ENCODE results near the gene KIAA0753.
A peak's percentile ranks its signal among the peaks of the same experiment; 100 is the strongest.

KIAA0753 gene

DNA sequence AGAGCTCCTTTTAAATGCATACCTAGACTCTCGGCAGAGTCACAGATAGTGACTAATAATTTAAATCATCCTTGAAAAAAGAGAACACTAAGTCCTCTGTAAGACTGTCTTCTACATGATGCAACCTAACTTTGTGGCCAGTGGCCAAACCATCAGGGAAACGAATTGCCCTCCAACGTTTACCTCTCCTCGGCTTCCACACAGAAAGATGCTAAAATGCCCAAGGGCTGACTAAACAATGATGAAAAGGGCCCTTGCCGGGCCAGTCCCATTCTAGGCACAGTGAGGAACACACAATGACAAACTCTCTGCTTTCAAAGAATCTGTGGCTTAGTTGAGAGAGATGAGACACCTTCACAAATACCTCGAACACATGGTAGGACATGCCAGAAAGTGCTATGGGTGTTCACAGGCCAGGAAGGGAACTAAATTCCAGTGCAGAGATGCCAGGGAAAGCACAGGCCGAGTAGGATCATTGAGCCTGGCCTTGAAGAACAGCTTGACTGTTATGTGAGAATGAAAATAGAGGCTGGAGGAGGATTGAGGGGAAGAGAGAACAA, 48.8 kb downstream of the KIAA0753 start:
- H3K4me3 ChIP-seq (replicated peaks in 1 of 2; ENCODE audit: low read depth in 2 of 2, low read length in 2 of 2), result no peak overlapping the region
- DNase-seq (ENCODE audit: low read depth in 2 of 2), result peak; percentile 71 to 95

DNA sequence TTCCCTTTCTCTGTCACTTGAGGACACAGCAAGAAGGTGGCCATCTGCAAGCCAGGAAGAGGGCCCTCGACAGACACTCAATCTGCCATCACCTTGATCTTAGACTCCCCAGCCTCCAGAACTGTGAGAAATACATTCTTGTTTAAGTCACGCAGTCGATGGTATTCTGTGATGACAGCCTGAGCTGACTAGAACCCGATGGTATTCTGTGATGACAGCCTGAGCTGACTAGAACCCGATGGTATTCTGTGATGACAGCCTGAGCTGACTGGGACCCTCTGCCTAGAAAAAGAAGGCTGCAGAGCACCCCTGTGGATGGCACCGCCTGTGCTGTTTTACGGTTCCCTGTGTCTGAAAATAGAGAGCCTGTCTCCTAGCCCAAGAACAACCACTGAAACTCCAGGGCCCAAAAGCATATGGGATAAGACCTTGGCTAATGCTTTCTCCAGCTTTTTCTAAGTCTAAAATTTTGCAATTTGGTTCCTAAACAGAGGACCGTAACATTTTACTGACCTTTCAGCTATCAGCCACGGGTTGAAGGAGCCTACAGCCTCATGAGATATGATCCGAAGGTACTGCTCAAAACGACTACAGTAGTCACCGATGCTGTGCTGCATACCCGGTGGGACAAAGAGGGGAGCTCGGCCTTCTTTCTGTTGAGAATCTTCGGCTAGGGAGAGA, 51.1 kb downstream of the KIAA0753 start:
- DNase-seq (ENCODE audit: low read depth in 2 of 2), result peak; percentile 57 to 62
- TF ChIP-seq, protein P1, sequence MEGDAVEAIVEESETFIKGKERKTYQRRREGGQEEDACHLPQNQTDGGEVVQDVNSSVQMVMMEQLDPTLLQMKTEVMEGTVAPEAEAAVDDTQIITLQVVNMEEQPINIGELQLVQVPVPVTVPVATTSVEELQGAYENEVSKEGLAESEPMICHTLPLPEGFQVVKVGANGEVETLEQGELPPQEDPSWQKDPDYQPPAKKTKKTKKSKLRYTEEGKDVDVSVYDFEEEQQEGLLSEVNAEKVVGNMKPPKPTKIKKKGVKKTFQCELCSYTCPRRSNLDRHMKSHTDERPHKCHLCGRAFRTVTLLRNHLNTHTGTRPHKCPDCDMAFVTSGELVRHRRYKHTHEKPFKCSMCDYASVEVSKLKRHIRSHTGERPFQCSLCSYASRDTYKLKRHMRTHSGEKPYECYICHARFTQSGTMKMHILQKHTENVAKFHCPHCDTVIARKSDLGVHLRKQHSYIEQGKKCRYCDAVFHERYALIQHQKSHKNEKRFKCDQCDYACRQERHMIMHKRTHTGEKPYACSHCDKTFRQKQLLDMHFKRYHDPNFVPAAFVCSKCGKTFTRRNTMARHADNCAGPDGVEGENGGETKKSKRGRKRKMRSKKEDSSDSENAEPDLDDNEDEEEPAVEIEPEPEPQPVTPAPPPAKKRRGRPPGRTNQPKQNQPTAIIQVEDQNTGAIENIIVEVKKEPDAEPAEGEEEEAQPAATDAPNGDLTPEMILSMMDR (IDR thresholded peaks at IDR 0.05; ENCODE audit: low read depth, low read length), result no peak
- no peak overlapping the region for H3K4me3 ChIP-seq (replicated peaks in 1 of 2; ENCODE audit: low read depth in 2 of 2, low read length in 2 of 2)

More for the DNA sequence above, 48.8 kb downstream of the KIAA0753 start:
- TF ChIP-seq, protein P1 (IDR thresholded peaks at IDR 0.05; ENCODE audit: low read depth, low read length), result no peak

DNA sequence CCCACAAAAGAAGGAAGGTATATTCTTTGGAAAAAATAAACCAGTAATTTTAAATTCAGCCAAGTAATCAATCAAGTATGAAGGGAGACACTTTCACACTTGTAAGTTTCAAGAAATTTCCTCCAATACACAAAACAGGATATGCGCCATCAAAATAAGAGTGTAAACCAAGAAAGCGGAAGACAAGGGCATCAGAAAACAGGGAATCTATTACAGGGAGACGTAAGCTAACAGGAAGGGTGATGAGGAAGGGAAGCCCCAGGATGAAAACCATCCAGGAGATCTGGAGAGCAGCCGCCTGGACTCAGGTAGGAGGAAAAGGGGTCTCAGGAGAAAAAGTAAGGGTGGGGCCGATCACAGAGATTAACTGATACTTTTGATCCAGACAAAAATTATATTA, 52.3 kb downstream of the KIAA0753 start:
- H3K4me3 ChIP-seq (replicated peaks in 1 of 2; ENCODE audit: low read depth in 2 of 2, low read length in 2 of 2), result no peak overlapping the region
- no peak for DNase-seq (ENCODE audit: low read depth in 2 of 2)
- TF ChIP-seq, protein P1 (IDR thresholded peaks at IDR 0.05; ENCODE audit: low read depth, low read length), result no peak

DNA sequence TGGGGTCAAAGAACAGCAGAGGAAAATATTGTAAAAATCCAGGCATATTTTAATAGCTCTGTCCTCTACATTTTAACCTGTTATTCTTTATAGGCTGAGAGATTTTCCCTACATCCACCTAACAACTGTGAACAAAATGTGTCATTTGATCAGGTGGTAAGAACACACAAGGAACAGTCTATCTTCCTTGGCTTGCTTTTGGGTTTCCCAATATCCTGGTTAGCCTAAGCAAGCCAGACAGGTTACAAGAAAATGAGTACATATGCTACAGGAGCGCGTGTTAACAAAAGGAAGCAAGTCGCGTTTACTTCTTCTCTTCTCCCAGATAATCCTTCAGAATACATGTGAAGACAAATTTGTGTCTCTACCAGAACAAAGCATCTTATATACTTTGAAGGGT, 53.2 kb downstream of the KIAA0753 start:
- no peak overlapping the region for H3K4me3 ChIP-seq (replicated peaks in 1 of 2; ENCODE audit: low read depth in 2 of 2, low read length in 2 of 2)
- TF ChIP-seq, protein P1 (IDR thresholded peaks at IDR 0.05; ENCODE audit: low read depth, low read length), result no peak

DNA sequence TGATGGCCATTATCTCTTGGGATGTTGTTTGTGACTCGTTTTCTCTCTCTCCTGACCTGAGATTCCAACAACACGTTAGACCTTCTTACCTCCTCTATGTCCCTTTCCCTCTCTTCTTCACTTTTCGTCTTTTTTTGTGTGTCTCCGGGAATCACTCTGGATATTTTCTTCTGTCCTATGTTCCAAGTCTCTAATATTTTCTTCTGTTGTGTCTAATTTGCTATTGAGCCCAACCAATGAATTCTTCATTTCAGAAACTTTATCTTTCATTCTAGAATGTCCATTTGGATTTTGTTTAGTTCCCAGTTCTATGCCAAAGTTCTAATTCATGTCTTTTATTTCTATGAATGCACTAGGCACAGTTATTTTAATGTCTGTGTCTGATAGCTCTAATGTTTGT, 57.1 kb downstream of the KIAA0753 start:
- TF ChIP-seq, protein P1 (IDR thresholded peaks at IDR 0.05; ENCODE audit: low read depth, low read length), result no peak
- no peak overlapping the region for H3K4me3 ChIP-seq (replicated peaks in 1 of 2; ENCODE audit: low read depth in 2 of 2, low read length in 2 of 2)
- DNase-seq (ENCODE audit: low read depth in 2 of 2), result no peak

More for the DNA sequence above, 53.2 kb downstream of the KIAA0753 start:
- no peak for DNase-seq (ENCODE audit: low read depth in 2 of 2)

DNA sequence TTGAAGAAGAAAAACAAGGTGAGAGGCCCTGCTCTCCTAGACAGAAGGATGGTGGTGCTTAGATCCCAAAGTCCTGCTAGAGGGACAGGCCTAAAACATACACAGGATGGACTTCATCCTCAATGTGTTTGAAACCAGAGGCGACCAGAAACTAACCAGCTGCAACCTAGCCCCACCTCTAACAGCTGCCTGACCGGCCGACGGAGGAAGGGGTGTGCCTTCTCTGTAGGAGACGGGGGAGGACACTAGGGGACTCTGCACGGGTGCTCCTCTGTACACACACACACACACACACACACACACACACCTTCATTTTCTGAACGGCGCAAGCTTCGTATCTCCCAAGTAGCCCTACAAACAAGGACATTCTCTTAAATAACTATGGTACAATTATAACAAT, 59.9 kb downstream of the KIAA0753 start:
- TF ChIP-seq, protein P1 (IDR thresholded peaks at IDR 0.05; ENCODE audit: low read depth, low read length), result no peak
- no peak overlapping the region for H3K4me3 ChIP-seq (replicated peaks in 1 of 2; ENCODE audit: low read depth in 2 of 2, low read length in 2 of 2)
- no peak for DNase-seq (ENCODE audit: low read depth in 2 of 2)

Data from cardiac fibroblast (primary cell).